NCI-H226 (cell line): Measurements from ENCODE around the gene GCK.

Experiments
- DNase-seq: peaks from one replicate; pipeline ENCODE4 v3.0.0-alpha.2; 2015

GCK gene

DNA sequence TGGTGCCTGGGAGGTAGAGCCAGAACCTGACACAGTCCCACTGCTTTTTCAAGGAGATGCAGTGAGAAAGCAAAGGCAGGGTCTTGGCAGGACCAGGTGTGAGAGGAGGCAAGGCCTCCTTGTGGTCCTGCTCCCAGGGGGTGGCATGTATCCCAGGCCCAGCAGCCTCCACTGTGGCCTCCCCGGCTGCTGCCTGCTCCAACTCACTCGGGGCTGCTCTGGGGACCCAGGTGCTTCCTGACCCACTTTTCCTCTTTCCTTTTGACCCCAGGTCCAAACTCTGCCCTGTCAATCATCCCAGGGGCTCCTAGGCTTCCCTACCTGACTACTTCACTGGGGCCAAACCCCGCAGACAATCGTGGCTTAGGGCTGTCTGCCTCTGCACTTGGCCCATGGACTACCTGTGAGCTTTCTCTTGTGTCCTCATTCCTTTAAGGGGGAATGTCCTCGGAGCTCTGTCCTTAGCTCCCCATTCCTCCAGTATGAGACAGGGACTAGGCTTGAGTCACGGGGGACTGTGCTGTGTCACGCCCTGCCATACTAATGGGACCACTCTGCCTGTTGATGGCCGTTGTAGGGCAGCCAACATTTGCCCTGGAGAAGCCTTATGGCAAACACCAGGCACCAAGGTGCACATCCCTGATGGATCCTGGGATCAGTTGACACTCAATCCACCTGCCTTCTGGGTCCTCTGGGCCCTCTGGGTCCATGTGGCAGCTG, 86.2 kb downstream of the GCK start:
- no peak for DNase-seq

DNA sequence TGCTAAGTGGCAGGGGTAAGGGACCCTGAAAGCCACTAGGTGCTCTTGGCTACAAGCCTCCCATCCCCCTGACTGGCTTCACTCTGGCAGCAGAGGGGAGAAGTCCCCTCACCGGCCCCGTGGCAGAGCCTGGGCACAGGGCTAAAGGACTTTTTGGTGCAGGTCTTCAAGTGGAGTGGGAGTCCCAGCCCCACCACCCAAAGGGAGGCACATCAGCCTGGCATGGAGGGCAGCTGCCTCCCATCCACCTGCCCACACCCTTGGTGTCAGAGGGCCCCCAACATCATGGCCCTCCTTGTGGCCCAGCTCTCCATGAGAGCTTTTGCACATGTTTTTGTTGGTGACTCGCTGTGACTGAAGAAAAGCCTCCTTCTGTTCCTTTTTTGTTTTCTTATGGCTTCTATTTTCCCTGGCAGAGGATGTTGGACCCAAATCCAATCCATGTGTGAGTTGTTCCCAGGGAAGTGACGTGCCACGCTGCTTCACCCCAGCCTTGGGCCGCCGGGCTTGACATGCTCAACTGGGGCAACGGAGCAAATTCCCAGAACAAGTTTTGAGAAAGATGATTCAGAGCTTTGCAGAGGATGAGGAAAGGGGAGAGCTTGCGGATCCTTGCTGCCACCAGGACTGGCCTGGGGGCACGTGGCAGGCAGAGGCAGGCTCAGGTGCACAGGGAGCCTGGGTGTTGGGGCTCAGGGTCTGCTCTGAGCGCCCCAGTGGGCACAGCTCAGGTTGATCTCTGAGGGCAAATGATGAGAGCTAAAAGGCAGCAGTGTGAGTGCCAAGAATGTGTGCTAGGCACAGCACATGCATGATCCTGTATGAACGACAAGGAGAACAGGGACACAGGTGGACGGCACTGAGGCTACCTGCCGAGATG, 87.0 kb downstream of the GCK start:
- DNase-seq = no peak

DNA sequence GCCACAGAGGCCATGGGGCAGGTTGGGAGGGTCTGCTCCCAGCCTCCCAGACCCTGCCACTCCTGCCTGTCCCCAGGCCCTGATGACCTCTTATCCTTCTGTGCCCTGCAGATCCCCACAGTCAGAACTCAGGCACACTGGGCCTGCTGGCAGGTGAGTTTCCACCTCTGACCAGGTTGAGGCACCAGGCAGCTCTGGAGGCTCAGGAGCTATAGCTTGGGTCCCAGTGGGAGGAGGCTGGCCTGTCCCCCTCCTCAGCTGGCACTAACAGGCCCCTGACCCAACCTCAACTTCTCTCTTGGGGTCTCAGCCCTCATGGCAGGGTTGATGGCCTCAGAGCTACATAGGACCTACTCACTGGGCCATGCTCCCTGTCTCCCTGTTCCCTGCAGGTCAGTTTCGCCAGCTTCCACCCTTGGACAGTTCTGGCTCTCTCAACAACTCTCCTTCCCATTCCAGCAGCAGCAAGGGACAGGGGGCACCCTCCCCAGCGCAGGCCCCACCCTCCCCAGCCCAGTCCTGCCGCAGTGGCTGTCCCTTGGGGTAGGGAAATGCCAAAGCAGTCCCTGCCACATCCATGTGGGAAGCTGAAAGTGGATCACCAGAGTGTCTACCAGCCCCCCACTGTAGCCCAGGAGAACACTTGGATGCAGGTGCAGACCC, 87.8 kb downstream of the GCK start:
- DNase-seq = no peak

DNA sequence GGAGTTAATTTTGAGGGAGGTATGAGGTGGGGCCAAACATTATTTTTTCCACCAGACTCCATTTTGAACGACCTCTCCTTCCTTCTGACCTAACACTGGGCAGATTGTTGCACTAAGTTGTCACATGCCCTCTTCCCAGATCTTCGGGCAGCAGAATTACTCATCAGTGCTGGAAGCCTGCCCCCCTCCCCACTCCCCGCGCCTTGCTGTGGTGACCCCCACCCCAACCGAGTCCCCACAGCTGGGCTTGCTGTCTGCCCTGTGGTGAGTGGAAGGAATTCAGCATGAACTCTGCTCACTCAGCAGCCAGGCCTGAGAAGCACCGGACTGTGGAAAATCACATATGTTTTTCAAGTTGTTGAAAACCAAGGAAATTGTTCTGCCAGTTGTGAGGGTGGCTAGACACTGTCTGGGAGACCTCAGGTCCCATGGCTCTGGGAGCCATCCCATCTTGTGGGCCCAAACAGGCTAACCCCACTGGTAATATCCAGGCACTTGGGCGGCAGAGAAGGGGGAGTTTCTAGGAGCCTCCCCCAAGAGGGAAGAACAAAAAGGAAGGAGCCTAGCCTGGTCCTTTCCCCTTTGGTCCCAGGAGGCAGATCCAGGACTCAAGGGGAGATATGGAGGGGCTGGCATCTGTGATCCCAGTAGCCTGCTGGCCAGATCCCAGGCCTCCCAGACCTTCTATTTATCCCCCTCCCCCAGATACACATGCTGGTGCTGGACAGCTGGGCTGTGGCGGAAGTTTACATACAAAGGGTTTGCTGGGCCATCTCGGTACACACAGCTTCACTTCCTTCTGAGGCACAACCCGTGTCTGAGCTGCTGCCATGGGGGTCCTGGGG, 88.6 kb downstream of the GCK start:
- no peak for DNase-seq

DNA sequence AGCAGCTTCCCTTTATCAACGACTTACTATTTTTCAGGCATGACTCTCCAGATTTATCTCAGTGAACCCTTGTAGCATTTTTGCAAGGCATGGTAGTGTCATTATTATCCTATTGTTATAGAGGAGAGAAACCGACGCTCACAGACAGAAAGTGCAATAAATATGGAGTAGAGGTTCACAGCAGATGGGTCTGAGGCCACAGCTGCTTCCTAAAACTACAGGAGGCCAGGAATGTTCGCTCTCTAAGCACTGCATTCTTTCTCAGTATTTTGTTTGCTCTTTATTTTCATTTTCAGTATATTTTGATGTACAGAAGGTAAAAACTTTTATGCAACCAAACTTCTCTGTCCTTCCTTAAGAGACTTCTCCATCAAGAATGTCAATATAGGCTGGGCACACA, 89.6 kb downstream of the GCK start:
- no peak for DNase-seq

DNA sequence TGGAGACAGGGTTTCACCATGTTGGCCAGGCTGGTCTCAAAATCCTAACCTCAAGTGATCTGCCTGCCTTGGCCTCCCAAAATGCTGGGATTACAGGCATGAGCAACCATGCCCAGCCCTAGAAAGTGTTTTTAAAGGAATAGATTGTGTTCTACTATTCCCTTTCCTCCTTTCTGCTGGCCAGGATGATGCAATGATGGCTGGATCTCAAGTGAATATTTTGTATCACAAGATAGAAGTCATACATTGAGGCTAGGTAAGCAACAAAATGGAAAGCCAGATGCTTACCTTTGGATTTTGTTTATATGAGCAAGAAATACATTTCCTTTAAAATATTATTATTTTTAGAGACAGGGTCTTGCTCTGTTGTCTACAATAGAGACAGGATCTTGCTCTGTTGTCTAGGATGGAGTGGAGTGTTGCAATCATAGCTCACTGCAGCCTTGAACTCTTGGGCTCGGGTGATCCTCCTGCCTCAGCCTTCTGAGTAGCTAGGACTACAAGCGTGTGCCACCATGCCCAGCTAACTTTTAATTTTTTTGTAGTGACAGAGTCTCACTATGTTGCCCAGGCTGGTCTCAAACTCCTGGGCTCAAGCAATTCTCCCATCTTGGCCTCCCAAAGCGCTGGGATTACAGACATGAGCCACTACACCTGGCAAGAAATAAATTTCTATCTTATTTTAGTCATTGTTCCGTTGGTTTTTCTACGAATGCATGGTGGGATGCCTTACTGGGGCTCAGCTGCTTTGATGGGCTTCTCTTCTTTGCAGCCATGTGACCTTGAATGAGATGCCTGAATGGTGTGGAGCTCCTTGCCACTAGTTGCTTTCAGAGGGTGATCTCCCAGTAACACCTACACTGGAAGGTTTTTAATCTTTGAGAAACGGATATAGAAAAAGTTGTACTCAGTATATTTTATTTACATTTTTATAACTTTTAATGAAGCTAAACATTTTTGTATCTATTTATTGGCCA, 90.9 kb downstream of the GCK start:
- DNase-seq = no peak

DNA sequence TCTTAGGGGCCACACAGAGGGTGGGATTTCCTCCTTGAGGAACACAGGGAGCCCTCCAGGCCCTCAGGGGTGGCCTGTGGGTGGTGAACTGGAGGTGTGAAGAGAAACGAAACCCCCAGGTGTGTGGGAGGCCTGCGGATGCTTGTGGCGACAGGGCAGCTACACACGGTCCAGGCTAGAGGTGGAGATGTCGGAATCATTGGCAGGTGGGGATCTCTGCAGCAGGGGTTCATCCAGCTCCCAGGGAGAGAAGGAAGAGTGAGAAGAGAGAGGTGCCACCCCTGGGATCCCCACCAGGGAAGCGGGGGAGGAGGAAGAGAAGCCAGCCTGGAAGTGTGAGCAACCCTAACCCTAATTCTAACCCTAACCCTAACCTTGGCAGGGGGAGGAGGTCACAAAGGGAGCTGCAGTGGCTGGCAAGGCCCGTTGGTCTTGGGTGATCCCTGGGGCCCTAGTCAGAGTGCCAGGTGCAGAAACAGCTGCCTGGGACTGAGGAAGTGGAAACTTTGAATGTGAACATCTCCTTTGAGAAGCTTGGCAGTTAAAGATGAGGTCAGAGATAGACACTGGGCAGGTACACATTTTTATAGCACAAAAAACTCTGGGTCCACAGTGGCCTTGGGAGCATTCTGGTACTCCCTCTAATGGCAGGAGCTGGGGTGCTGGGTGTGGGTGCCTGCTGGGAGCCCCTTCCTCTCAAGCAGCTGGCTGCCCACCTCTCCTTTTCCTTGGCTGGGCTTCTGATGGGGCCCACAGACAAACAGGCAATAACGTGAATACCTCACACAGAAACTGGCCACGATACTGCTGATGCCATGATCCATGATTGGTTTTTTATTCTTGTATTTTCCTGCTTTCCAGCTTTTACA, 91.9 kb downstream of the GCK start:
- DNase-seq = no peak

DNA sequence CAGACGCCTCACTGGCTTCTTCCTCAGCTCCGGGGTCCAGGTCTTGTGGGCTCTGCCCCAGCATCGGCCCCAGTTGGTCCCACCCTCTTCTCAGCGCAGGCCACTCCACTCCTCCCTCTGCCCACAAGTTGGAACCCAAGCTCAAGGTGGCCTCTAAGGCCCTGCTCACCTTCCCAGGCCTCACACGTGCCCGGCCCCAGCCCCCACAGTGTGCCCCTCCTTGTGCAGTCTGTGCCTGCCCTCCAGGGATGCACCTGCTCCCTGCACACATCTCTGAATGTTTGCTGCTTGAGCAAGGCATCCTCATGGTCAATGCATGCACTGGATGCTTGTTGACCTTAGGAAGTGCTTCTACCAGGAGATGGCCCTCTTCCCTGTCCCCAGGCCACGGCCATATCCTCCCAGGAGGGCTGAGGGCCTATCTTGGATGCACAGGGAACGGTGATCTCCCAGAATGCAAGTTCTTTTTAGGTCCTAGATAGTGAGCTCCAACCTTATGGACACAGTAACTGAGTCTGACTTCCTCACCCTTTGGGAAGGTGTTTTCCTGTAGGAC, 92.8 kb downstream of the GCK start:
- DNase-seq = no peak

DNA sequence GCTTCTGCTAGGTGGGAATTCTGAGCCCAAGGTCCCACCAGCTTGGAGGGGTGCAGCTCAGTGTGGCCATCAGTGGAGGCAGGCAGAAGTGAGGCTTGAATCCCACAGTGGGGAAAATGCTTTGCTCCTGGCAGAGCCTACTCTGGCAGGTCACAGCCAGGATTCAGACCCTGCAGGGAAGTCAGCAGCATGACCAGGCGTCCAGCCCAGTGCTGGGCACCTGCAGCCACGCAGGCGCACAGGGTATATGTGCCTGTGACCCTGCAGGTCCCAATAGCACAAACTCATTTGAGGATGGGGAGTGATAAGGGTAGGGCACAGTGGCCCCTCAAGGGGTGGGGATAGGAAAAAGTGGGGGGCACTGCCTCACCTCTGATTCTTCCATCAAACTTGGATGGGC, 93.5 kb downstream of the GCK start:
- DNase-seq = no peak

DNA sequence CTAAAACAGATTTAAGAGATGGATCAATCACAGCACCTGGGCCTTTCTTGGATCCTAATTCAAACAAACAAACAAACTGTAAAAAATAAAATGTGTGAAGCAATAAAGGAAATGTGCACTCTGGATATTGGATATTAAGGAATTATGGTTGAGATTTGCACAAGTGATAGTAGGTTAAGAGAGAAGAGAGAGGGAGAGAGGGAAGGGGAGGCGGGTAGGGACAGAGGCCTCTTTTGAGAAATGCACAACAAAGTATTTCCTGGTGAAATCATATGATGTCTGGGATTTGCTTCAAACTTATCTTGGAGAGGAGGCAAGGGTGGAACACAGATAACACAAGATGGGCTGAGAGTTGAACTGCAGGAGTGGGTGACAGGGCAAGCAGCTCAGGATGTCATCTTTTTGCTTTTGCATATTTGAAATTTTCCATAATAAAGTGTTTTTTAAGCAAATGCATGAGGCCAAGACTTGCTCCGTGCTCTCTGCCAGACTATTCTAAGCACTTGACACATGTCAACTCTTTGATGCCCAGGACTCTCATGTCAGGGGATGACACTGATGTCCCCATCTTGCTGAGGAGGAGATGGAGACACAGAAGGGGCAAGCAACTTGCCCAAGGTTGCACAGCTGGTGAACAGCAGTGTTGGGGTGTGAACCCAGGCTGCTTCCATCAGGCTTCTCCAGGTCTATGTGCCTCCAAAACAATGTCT, 94.2 kb downstream of the GCK start:
- DNase-seq = no peak

DNA sequence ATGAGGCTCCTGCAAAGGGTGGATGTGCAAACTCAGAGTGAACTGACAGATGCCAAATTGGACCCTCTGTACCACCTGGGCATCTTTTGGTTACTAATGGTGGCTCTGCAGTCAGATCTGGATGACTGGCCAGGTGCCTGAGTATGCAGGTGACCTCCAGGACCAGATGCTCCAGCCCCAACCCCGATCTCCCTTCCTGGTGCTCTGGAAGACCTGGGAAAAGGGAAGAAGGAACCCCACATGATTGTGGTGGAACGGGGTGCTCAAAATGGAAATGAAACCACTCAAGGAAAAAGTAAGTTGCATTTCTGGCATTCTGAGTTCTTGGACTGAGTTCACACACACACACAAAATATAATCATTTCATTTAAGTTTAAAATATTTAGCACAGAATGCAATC, 94.9 kb downstream of the GCK start:
- no peak for DNase-seq
